Left cardiac atrium (tissue), 4 donors: ENCODE data around the gene TMEM154. TPM values are rescaled to one million over a fixed set of nuclear protein-coding genes. Genes with fewer than 3 reads are reported as not detected.

Experiments used
- ATAC-seq, 2 donors: fragments of 200-7000 bp; cut with Tn5 transposase; one replicate each; pipeline ENCODE4 v1.9.1; 2020; ENCODE audit warnings: mild to moderate bottlenecking in 2 of 2, moderate library complexity in 2 of 2
- DNase-seq: peaks from one replicate; pipeline ENCODE4 v3.0.0-alpha.2; 2020
- intact Hi-C, 2 donors: fragments of 100-400 bp; cut with DNase I; formaldehyde crosslinking; loops; one replicate each; pipeline versions ENCODE4 v1.14.1 to v1.15.1; 2022 to 2023
- total RNA-seq, 2 donors: library from RNA; stranded (reverse); fragmentation: NEBNext Ultra II Directional; extraction: Animal tissue kit (Norgen Biotek cat#: 25700); gene quantifications; one replicate each; pipeline ENCODE4 v1.2.1, GENCODE V29; 2021
- donor health status: DM: no; HTN: yes; CAD: no.
- donor health status: DM: no; HTN: yes; CAD: no; lungs with severe emphysema.
- donor health status: DM: yes; HTN: yes; CAD: no.
- donor health status: Dilated cardiomyopathy.

Gene TMEM154
- total RNA-seq, 2 donors from 2014 or later, result 2.8 to 4.4 TPM

- no peak for DNase-seq
- intact Hi-C loops, result no loop called here
These were observed 17.7 kb upstream of the TMEM154 start for GRCh38 chr4:152697284-152698088.

GRCh38 chr4:152696764-152697261, 17.0 kb upstream of the TMEM154 start:
- intact Hi-C loops, result no loop called here
- DNase-seq (no peak), ATAC-seq (peak; percentile 19 to 59)

More at GRCh38 chr4:152697284-152698088, 17.7 kb upstream of the TMEM154 start:
- no peak for ATAC-seq

- intact Hi-C loops, result no loop called here
- no peak for ATAC-seq
- no peak for DNase-seq
These were observed 14.1 kb upstream of the TMEM154 start for GRCh38 chr4:152693871-152694270.

GRCh38 chr4:152691761-152692160, 12.0 kb upstream of the TMEM154 start:
- DNase-seq (no peak), ATAC-seq (no peak)
- intact Hi-C loops, result no loop called here

GRCh38 chr4:152690706-152691651, 11.2 kb upstream of the TMEM154 start:
- intact Hi-C loops, result no loop called here
- no peak for DNase-seq
- ATAC-seq, result peak; percentile 83 to 89

GRCh38 chr4:152689615-152690501, 10.1 kb upstream of the TMEM154 start:
- intact Hi-C loops, result no loop called here
- no peak for ATAC-seq
- no peak for DNase-seq

- ATAC-seq (peak; percentile 28 to 59), DNase-seq (no peak)
- intact Hi-C loops, result no loop called here
These were observed 8.3 kb upstream of the TMEM154 start for GRCh38 chr4:152687974-152688599.

GRCh38 chr4:152686452-152687013, 6.7 kb upstream of the TMEM154 start:
- intact Hi-C loops, result no loop called here
- DNase-seq (no peak), ATAC-seq (no peak)

- ATAC-seq (no peak), DNase-seq (no peak)
- intact Hi-C loops, result no loop called here
These were observed 4.8 kb upstream of the TMEM154 start for GRCh38 chr4:152684587-152684986.

- intact Hi-C loops, result no loop called here
- ATAC-seq, result peak in 1 of 2 donors; percentile 19
- no peak for DNase-seq
These were observed 4.2 kb upstream of the TMEM154 start for GRCh38 chr4:152684007-152684406.

GRCh38 chr4:152682143-152682941, 2.5 kb upstream of the TMEM154 start:
- DNase-seq, result no peak
- intact Hi-C loops, result no loop called here
- no peak for ATAC-seq

GRCh38 chr4:152680988-152681603, 1.3 kb upstream of the TMEM154 start:
- DNase-seq (no peak), ATAC-seq (no peak)
- intact Hi-C loops, result no loop called here

- ATAC-seq (no peak), DNase-seq (no peak)
- intact Hi-C loops, result no loop called here
These were observed 956 bp downstream of the TMEM154 start for GRCh38 chr4:152678841-152679240.

- no peak for ATAC-seq
- no peak for DNase-seq
- intact Hi-C loops, result no loop called here
These were observed 2.7 kb downstream of the TMEM154 start for GRCh38 chr4:152677117-152677516.

GRCh38 chr4:152676052-152676854, 3.5 kb downstream of the TMEM154 start:
- ATAC-seq (no peak), DNase-seq (no peak)
- intact Hi-C loops, result no loop called here

GRCh38 chr4:152674359-152674758, 5.4 kb downstream of the TMEM154 start:
- no peak for DNase-seq
- ATAC-seq, result no peak
- intact Hi-C loops, result no loop called here
